ENCODE measurements around the gene KIN. TPM values are rescaled to one million over a fixed set of nuclear protein-coding genes. Genes with fewer than 3 reads are reported as not detected.

The KIN gene
- total RNA-seq, 1 donor from 2014 or later = 23.6 TPM

- no peak for TF ChIP-seq EZH2 (IDR thresholded peaks at IDR 0.05)
- TF ChIP-seq EZH2phosphoT487 (IDR thresholded peaks at IDR 0.05) = no peak
- TF ChIP-seq CTCF (IDR thresholded peaks at IDR 0.05) = no peak
- H3K9me3 ChIP-seq (ENCODE audit: low read depth) = no peaks in the 10 kb centered on the region
- H3K4me2 ChIP-seq = no peak overlapping the region
- no peaks in the 10 kb centered on the region for H3K27me3 ChIP-seq
- DNase-seq (ENCODE audit: low spot score) = no peak
- H3K27ac ChIP-seq = no peak overlapping the region
- Mint-ChIP-seq H3K27ac (no peak overlapping the region), H3K27me3 (ENCODE audit: insufficient read depth, low read depth) (no peaks in the 10 kb centered on the region), H3K36me3 (no peaks in the 10 kb centered on the region), H3K4me3 (no peak overlapping the region), H3K4me1 (peaks cover 9% of the 10 kb centered on the region), H3K9me3 (no peaks in the 10 kb centered on the region)
- H3K4me3 ChIP-seq = no peak overlapping the region
- no peaks in the 10 kb centered on the region for H3K4me1 ChIP-seq
- no peaks in the 10 kb centered on the region for H4K20me1 ChIP-seq (ENCODE audit: low read depth)
- no peaks in the 10 kb centered on the region for H3F3A ChIP-seq (ENCODE audit: low read depth)
- H3K36me3 ChIP-seq = no peaks in the 10 kb centered on the region
- no peak overlapping the region for H3K9ac ChIP-seq
- H2AFZ ChIP-seq (replicated peaks) = no peak overlapping the region
- no peaks in the 10 kb centered on the region for H3K79me2 ChIP-seq (ENCODE audit: low read depth)
These were observed 53.0 kb downstream of the KIN start for GRCh38 chr10:7734821-7735220.

- no peak overlapping the region for H3K27ac Mint-ChIP-seq
These were observed 64.8 kb downstream of the KIN start for GRCh38 chr10:7722927-7723529.

GRCh38 chr10:7720478-7720877, 67.3 kb downstream of the KIN start:
- Histone ChIP-seq H3F3A (ENCODE audit: low read depth) (no peaks in the 10 kb centered on the region), H3K4me1 (no peaks in the 10 kb centered on the region), H3K4me2 (no peak overlapping the region), H4K20me1 (ENCODE audit: low read depth) (no peaks in the 10 kb centered on the region), H3K9ac (no peak overlapping the region), H3K27me3 (no peaks in the 10 kb centered on the region), H3K36me3 (no peaks in the 10 kb centered on the region), H3K79me2 (ENCODE audit: low read depth) (no peaks in the 10 kb centered on the region), H3K27ac (no peak overlapping the region), H3K4me3 (no peak overlapping the region), H3K9me3 (ENCODE audit: low read depth) (no peaks in the 10 kb centered on the region), H2AFZ (replicated peaks) (peak overlapping the region; percentile 17)
- TF ChIP-seq EZH2 (IDR thresholded peaks at IDR 0.05) (no peak), EZH2phosphoT487 (IDR thresholded peaks at IDR 0.05) (no peak)
- no peak for DNase-seq (ENCODE audit: low spot score)
- Mint-ChIP-seq H3K27ac (no peak overlapping the region), H3K27me3 (ENCODE audit: insufficient read depth, low read depth) (peaks cover 4% of the 10 kb centered on the region), H3K4me3 (no peak overlapping the region), H3K36me3 (no peaks in the 10 kb centered on the region), H3K9me3 (peaks cover under 1% of the 10 kb centered on the region), H3K4me1 (no peaks in the 10 kb centered on the region)

More at GRCh38 chr10:7722927-7723529, 64.8 kb downstream of the KIN start:
- Histone ChIP-seq H3K4me2 (no peak overlapping the region), H3K27me3 (peaks cover 10% of the 10 kb centered on the region), H3K4me3 (no peak overlapping the region), H3K9ac (no peak overlapping the region), H3K36me3 (no peaks in the 10 kb centered on the region), H4K20me1 (ENCODE audit: low read depth) (no peaks in the 10 kb centered on the region), H2AFZ (replicated peaks) (no peak overlapping the region), H3F3A (ENCODE audit: low read depth) (no peaks in the 10 kb centered on the region), H3K4me1 (no peaks in the 10 kb centered on the region), H3K27ac (no peak overlapping the region), H3K79me2 (ENCODE audit: low read depth) (no peaks in the 10 kb centered on the region), H3K9me3 (ENCODE audit: low read depth) (no peaks in the 10 kb centered on the region)
- no peak for DNase-seq (ENCODE audit: low spot score)
- no peak for TF ChIP-seq CTCF (IDR thresholded peaks at IDR 0.05)
- no peak for TF ChIP-seq EZH2phosphoT487 (IDR thresholded peaks at IDR 0.05)
- no peak for TF ChIP-seq EZH2 (IDR thresholded peaks at IDR 0.05)
- Mint-ChIP-seq H3K27me3 (ENCODE audit: insufficient read depth, low read depth) (no peaks in the 10 kb centered on the region), H3K9me3 (no peaks in the 10 kb centered on the region), H3K4me3 (no peak overlapping the region), H3K4me1 (no peaks in the 10 kb centered on the region), H3K36me3 (no peaks in the 10 kb centered on the region)

GRCh38 chr10:7718685-7719084, 69.1 kb downstream of the KIN start:
- Histone ChIP-seq H3F3A (ENCODE audit: low read depth) (no peaks in the 10 kb centered on the region), H3K36me3 (no peaks in the 10 kb centered on the region), H3K9me3 (ENCODE audit: low read depth) (no peaks in the 10 kb centered on the region), H3K4me3 (no peak overlapping the region), H3K79me2 (ENCODE audit: low read depth) (no peaks in the 10 kb centered on the region), H3K9ac (no peak overlapping the region), H3K27ac (no peak overlapping the region), H3K4me2 (no peak overlapping the region), H3K27me3 (no peaks in the 10 kb centered on the region), H2AFZ (replicated peaks) (no peak overlapping the region), H4K20me1 (ENCODE audit: low read depth) (no peaks in the 10 kb centered on the region), H3K4me1 (no peaks in the 10 kb centered on the region)
- Mint-ChIP-seq H3K4me3 (no peak overlapping the region), H3K9me3 (peaks cover 3% of the 10 kb centered on the region), H3K4me1 (no peaks in the 10 kb centered on the region), H3K36me3 (no peaks in the 10 kb centered on the region), H3K27ac (no peak overlapping the region), H3K27me3 (ENCODE audit: insufficient read depth, low read depth) (peaks cover 6% of the 10 kb centered on the region)
- TF ChIP-seq EZH2phosphoT487 (IDR thresholded peaks at IDR 0.05) = no peak
- TF ChIP-seq EZH2 (IDR thresholded peaks at IDR 0.05) = no peak
- no peak for TF ChIP-seq CTCF (IDR thresholded peaks at IDR 0.05)
- DNase-seq (ENCODE audit: low spot score) = no peak
